Ectodermal cell (in vitro differentiated cells): ENCODE measurements around the gene CSNK2A1.

Experiments
- H3K27ac ChIP-seq: 2 replicates; pipeline ENCODE4 v1.7.0; 2013; ENCODE audit warnings: mild to moderate bottlenecking, low read depth, low read length; ENCODE audit not compliant: insufficient read depth, poor library complexity, severe bottlenecking
- H3K27me3 ChIP-seq: 2 replicates; pipeline ENCODE4 v1.7.0; 2013; ENCODE audit warnings: mild to moderate bottlenecking, low read length; ENCODE audit not compliant: insufficient read depth, control insufficient read depth, poor library complexity, severe bottlenecking
- H3K36me3 ChIP-seq: one replicate; pipeline ENCODE4 v1.7.0; 2013; ENCODE audit warnings: low read length; ENCODE audit not compliant: control insufficient read depth, insufficient read depth
- H3K4me1 ChIP-seq: one replicate; pipeline ENCODE4 v1.7.0; 2013; ENCODE audit warnings: low read length; ENCODE audit not compliant: control insufficient read depth, insufficient read depth
- H3K4me3 ChIP-seq: 2 replicates; pipeline ENCODE4 v1.7.0; 2013; ENCODE audit warnings: low read depth, low read length, control low read depth; ENCODE audit not compliant: insufficient read depth
- H3K9me3 ChIP-seq: 2 replicates; pipeline ENCODE4 v1.7.0; 2013; ENCODE audit warnings: mild to moderate bottlenecking, low read length, moderate library complexity; ENCODE audit not compliant: control insufficient read depth
- WGBS, 2 experiments: methylation state at CpG; one replicate each; pipeline ENCODE4 v1.1.7; 2013; ENCODE audit warnings: missing lambda C conversion rate in 2 of 2; 5-methylcytosine and 5-hydroxymethylcytosine counted together

Gene CSNK2A1

DNA sequence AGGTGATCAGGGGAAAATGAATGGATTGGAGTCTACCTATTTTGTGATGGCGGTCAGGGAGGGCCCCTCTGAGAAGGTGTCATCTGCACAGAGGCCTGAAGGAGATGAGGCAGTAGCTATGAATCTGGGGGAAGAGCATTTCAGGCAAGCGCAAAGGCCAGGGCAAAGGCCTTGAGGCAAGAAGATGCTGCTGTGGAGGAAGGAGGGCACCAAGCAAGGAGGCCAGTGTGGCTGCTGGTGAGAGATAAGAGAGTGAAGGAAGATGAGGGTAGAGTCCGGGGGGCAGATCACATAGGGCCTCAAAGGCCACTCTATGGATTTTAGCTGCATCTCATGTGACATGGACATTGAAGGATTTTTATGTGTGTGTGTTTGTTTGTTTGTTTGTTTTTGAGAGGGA, 20.6 kb upstream of the CSNK2A1 start:
- no peaks in the 10 kb centered on the region for H3K9me3 ChIP-seq
- no peaks in the 10 kb centered on the region for H3K36me3 ChIP-seq
- WGBS, 2 experiments: 93 to 94% methylated on average over 3 of the region's 3 CpGs
- peaks cover 3% of the 10 kb centered on the region for H3K27me3 ChIP-seq
- H3K4me3 ChIP-seq: no peak overlapping the region
- peaks cover 7% of the 10 kb centered on the region for H3K4me1 ChIP-seq
- H3K27ac ChIP-seq: no peak overlapping the region

DNA sequence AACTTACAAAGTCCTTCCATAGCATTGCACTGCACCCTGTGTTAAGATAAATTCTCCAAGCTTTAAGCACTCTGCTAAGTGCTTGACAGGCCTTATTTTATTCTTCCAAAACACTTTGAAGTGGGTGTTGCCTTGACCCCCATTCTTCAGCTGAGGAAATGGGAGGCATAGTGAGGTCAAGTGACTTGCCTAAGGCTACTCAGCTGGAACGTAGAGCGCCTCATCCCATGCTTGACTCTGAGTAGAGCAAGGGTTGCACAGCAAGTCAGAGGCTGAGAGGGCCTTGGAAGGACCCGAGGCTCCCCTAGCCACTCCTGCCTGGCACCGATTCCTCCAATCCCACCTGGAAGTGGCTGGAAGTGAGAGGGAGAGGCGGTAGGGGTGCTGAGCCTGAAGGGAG, 19.6 kb upstream of the CSNK2A1 start:
- Histone ChIP-seq H3K36me3 (no peaks in the 10 kb centered on the region), H3K4me3 (no peak overlapping the region), H3K27ac (no peak overlapping the region), H3K4me1 (peaks cover 5% of the 10 kb centered on the region), H3K9me3 (no peaks in the 10 kb centered on the region), H3K27me3 (peaks cover 3% of the 10 kb centered on the region)
- 91% methylated on average over 5 of the region's 5 CpGs for WGBS, 2 experiments

DNA sequence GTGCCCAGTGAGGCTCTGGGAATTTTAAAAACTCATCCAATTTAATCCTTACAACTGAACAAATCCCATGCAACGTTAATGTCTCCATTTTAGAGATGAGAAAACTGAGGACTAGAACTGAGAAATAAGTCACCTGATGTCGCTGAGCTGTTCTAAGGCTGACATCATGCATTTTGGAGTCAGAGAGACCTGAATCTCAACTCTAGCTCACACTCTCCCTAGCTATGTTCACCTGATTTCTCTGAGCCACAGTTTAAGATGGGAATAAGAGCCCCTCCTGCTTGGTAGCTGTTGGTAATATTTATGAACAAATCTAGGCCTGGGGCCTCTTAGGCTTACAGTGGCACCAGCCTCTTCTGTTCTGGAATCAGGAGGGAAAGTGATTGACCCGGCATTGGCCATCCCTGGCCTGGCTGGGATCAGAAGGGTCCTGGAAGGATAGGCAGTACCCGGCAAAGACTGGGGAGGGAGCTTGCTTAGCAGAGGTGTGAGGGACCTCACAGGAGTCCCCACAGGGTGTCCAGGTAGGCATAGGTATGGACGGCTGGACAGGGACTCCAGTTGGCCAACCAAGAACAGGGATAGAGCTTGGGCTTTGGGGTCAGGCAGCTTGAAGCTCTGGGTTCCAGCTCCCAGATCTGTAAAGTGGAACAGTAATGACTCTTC, 18.8 kb upstream of the CSNK2A1 start:
- H3K4me3 ChIP-seq: no peak overlapping the region
- no peaks in the 10 kb centered on the region for H3K36me3 ChIP-seq
- 88% methylated on average over 5 of the region's 5 CpGs for WGBS, 2 experiments
- peaks cover 3% of the 10 kb centered on the region for H3K27me3 ChIP-seq
- H3K9me3 ChIP-seq: no peaks in the 10 kb centered on the region
- no peak overlapping the region for H3K27ac ChIP-seq
- no peaks in the 10 kb centered on the region for H3K4me1 ChIP-seq

DNA sequence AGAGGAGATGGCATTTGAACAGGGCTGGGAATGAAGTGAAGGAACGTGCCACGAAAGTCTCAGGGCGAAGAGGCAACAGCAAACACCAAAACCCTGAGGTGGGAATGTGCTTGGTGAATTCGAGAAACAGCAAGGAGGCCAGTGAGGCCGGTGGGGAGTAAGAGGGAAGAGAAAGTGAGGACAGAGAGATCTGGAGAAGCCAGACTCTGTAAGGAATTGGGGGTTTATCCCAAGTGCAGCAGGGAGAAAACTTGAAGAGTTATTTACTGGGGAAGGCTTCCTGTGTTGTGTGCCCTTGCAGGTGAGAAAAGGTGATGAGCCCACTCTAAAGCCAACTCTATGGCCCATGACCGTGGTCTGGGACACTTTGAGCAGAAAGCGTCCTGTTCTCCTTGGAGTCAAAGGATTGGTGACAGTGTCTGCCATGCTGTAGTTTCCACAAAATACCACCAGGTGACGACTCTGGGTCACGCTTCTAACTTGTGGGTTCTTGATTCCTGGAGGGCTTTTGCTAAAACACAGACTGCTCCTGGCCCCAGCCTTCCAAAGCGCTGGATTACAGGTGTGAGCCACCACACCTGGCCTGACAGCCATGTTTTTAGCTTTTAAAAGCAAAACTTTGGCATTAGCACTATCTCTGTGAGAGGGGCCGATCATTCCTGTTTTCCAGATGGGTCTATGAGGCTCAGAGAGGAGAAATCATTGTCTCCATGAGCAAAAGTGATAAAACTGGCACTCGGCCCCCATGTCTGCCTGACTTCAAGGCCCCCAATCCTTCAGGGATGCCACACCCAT, 18.0 kb upstream of the CSNK2A1 start:
- H3K27me3 ChIP-seq: peaks cover 3% of the 10 kb centered on the region
- no peaks in the 10 kb centered on the region for H3K9me3 ChIP-seq
- no peaks in the 10 kb centered on the region for H3K4me1 ChIP-seq
- no peaks in the 10 kb centered on the region for H3K36me3 ChIP-seq
- 51 to 53% methylated on average over 12 of the region's 12 CpGs for WGBS, 2 experiments
- H3K27ac ChIP-seq: no peak overlapping the region
- no peak overlapping the region for H3K4me3 ChIP-seq

DNA sequence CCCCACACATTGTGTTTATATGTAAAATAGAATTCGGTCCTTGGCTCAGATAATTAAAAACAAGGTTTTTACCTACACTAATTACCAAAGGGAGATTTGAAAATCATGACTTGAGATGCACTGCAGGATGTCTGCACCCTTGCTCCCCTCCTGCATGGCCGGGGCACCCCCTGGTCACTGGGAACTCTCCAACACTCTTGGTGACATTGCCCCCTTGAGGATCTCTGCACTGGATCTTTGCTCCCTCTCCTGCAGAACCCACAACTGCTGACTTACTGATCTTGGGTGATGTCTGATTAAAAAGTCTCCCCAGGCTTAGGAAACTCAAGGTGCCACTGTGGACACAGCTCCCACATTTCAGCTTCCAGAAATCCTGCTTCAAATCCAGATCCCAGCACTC, 17.1 kb upstream of the CSNK2A1 start:
- peaks cover 3% of the 10 kb centered on the region for H3K27me3 ChIP-seq
- H3K9me3 ChIP-seq: no peaks in the 10 kb centered on the region
- no peaks in the 10 kb centered on the region for H3K4me1 ChIP-seq
- H3K4me3 ChIP-seq: no peak overlapping the region
- WGBS, 2 experiments: 70 to 89% methylated on average over 1 to 2 of the region's 2 CpGs
- no peaks in the 10 kb centered on the region for H3K36me3 ChIP-seq
- no peak overlapping the region for H3K27ac ChIP-seq

DNA sequence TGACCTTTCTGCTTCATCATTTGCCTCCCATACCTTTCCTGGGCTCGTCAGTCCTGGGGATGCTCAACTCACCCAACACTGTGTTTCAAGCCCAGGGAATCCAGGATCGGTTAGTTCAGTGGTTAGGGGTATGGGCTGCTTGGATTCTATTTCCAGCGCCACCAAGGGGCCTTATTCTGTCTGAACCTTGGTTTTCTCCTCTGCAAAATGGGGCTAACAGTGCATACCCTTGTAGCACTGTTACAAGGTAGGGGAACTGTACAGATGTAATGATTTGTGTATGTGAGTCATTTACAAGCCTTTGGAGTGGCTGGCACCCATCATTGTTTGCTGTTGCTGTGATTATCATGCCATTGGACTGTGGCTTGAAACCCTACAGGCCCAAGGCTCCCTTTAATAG, 14.5 kb upstream of the CSNK2A1 start:
- H3K4me1 ChIP-seq: no peaks in the 10 kb centered on the region
- H3K9me3 ChIP-seq: no peaks in the 10 kb centered on the region
- WGBS, 2 experiments: 94 to 97% methylated on average over 3 of the region's 3 CpGs
- no peak overlapping the region for H3K4me3 ChIP-seq
- peaks cover 3% of the 10 kb centered on the region for H3K27me3 ChIP-seq
- H3K36me3 ChIP-seq: no peaks in the 10 kb centered on the region
- H3K27ac ChIP-seq: no peak overlapping the region

DNA sequence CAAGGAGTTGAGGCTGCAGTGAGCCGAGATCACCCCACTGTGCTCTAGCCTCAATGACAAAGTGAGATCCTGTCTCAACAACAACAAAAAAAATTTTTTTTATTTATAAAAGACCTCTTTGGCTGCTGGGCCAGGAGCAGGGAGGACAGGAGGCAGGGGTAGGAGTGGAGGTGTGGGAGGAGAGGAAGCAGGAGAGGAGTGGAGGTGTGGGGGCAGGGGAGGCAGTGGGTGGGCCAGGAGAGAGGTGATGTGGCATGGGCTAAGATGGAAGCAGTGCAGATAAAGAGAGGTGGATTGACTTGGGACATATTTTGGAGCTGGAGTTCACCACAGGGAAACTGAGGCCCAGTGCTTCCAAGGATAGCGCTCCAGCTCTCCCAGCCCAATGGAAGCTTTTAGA, 13.4 kb upstream of the CSNK2A1 start:
- no peak overlapping the region for H3K27ac ChIP-seq
- peaks cover 3% of the 10 kb centered on the region for H3K27me3 ChIP-seq
- WGBS, 2 experiments: 94 to 98% methylated on average over 2 of the region's 2 CpGs

DNA sequence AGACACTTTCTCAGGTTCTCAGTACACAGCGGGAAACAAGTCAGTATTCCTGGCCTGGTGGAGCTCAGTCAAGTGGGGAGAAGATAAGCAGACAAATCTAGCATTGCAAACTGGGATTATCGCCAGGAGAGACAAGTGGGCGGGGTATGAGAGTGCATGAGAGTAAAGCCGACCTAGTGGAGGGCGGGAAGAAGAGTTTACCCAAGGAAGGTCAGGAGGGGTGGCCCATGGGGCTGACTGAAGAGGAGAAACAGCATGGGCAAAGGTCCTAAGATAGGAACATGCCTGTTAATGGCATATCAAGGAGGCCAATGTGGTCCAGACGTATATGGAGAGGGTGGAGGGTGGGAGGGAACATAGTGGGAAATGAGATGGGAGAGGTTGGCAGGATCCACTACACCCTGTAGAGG, 12.4 kb upstream of the CSNK2A1 start:
- no peaks in the 10 kb centered on the region for H3K4me1 ChIP-seq
- no peak overlapping the region for H3K27ac ChIP-seq
- 84 to 85% methylated on average over 6 of the region's 6 CpGs for WGBS, 2 experiments
- H3K27me3 ChIP-seq: peaks cover under 1% of the 10 kb centered on the region
- H3K36me3 ChIP-seq: no peaks in the 10 kb centered on the region
- no peaks in the 10 kb centered on the region for H3K9me3 ChIP-seq
- no peak overlapping the region for H3K4me3 ChIP-seq

More for the DNA sequence above, 13.4 kb upstream of the CSNK2A1 start:
- H3K9me3 ChIP-seq: no peaks in the 10 kb centered on the region
- no peaks in the 10 kb centered on the region for H3K36me3 ChIP-seq
- no peak overlapping the region for H3K4me3 ChIP-seq
- no peaks in the 10 kb centered on the region for H3K4me1 ChIP-seq

DNA sequence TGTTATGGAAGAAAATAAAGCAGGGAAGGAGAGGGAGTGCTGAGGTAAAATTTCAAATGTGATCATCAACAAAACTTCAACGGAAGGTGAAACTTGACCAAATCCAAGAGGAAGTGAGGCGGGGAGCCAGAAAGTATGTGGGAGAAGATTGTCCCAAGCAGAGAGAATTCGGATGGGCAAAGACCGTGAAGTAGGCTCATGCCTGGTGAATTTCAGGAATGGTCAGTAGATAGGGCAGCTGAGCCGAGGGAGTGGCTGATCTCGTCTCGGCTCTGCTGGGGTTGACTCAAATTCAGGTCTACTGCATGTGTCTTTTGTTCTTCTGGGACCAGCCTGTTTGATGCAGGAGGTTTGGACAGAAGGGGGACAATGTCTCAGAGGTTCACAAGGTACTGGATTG, 7.0 kb upstream of the CSNK2A1 start:
- no peaks in the 10 kb centered on the region for H3K4me1 ChIP-seq
- WGBS, 2 experiments: 84 to 87% methylated on average over 7 of the region's 7 CpGs
- H3K9me3 ChIP-seq: no peaks in the 10 kb centered on the region
- H3K36me3 ChIP-seq: no peaks in the 10 kb centered on the region
- H3K4me3 ChIP-seq: no peak overlapping the region
- no peak overlapping the region for H3K27ac ChIP-seq
- peaks cover 29% of the 10 kb centered on the region for H3K27me3 ChIP-seq

DNA sequence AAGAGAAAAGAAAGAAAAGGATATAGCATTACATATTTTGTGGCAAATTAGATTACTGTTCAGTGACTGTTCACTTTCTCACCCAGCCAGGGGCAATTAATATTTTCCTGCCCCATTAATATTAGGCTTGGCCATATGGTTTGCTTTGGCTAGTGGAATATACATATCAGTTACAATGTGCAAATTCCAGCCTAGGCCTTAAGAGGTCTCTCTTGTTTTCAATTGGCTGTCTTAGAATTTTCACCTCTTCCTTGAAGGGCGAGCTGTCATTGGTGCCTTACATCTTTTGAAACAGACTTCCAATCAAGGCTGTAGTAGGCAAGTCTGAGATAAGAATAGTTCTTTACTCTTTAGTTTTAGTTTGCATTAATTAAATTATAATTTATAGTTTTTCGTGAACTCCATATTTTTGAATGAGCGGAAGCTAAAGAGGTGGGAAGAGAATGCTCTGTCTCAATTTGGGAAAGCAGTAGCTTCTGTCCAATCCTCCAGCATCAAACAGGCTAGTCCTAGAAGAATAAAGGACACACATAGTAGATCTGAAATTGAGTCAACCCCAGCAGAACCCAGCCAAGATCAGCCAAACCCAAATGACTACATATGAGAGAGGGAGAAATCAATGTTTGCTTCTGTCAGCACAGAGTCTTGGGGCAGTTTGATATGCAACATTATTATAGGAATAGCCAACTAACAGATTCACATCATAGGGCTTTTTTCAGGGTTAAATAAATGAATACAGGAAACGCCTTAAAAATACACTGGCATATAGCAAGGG, 6.3 kb upstream of the CSNK2A1 start:
- Histone ChIP-seq H3K27ac (no peak overlapping the region), H3K27me3 (peaks cover 33% of the 10 kb centered on the region)
- 73 to 89% methylated on average over 4 of the region's 4 CpGs for WGBS, 2 experiments

More for the DNA sequence above, 6.3 kb upstream of the CSNK2A1 start:
- Histone ChIP-seq H3K9me3 (no peaks in the 10 kb centered on the region), H3K36me3 (no peaks in the 10 kb centered on the region), H3K4me1 (no peaks in the 10 kb centered on the region), H3K4me3 (no peak overlapping the region)
